Measurements from ENCODE around the gene PARP15. TPM values are rescaled to one million over a fixed set of nuclear protein-coding genes. Genes with fewer than 3 reads are reported as not detected.

PARP15 gene
- polyA plus RNA-seq, 1 donor (not counting 4 experiments of a cell fraction or from before 2014, with no cell fraction given) = 0.25 TPM

DNA sequence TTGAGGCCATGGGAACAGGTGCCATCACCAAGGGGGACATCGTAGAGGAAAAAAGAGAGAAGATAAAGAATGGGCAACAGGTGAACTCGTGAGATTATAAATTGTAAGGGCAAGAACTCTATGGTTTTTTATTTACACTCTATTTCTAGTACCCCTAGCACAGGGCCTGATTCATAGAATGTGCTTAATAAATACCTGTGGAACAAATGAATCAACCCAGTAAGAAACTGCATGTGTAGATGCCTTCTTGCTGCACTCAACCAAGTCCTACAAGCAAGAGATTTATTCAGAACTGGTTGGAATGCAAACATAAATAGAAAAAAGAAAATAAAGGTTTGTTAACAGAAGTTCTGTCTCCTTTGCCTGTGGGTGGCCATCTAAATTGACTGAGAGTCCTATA is 44.0 kb upstream of the PARP15 start:
- Histone ChIP-seq H3K4me1 (ENCODE audit: control insufficient read depth, extremely low read depth, insufficient read depth, low read length) (peaks cover 21% of the 10 kb centered on the region), H3K4me2 (ENCODE audit: control insufficient read depth, extremely low read depth, insufficient read depth, low read depth, low read length) (no peak overlapping the region), H3K9me1 (ENCODE audit: control insufficient read depth, extremely low read depth, insufficient read depth, low read length) (no peaks in the 10 kb centered on the region), H3K27ac (ENCODE audit: control insufficient read depth, insufficient read depth, low read length) (no peak overlapping the region), H4K20me1 (ENCODE audit: control insufficient read depth, extremely low read depth, insufficient read depth, low read length) (peaks cover 3% of the 10 kb centered on the region), H3K9me3 (ENCODE audit: control insufficient read depth, low read depth, low read length) (no peaks in the 10 kb centered on the region), H3K9ac (ENCODE audit: control insufficient read depth, extremely low read depth, insufficient read depth, low read length) (no peak overlapping the region), H3K4me3 (ENCODE audit: control insufficient read depth in 2 of 3, extremely low read depth in 1 of 3, insufficient read depth in 2 of 3, low read depth in 1 of 3, low read length in 3 of 3) (no peak overlapping the region), H3K79me2 (ENCODE audit: control insufficient read depth, insufficient read depth, low read length) (no peaks in the 10 kb centered on the region), H3K36me3 (ENCODE audit: control insufficient read depth in 2 of 2, extremely low read depth in 1 of 2, insufficient read depth in 2 of 2, low read length in 2 of 2) (peaks cover 10 to 19% of the 10 kb centered on the region in 2 experiments), H2AFZ (ENCODE audit: control insufficient read depth, low read length) (no peak overlapping the region), H3K27me3 (ENCODE audit: control insufficient read depth, extremely low read depth, insufficient read depth, low read length) (no peaks in the 10 kb centered on the region)
- TF ChIP-seq, protein P1, sequence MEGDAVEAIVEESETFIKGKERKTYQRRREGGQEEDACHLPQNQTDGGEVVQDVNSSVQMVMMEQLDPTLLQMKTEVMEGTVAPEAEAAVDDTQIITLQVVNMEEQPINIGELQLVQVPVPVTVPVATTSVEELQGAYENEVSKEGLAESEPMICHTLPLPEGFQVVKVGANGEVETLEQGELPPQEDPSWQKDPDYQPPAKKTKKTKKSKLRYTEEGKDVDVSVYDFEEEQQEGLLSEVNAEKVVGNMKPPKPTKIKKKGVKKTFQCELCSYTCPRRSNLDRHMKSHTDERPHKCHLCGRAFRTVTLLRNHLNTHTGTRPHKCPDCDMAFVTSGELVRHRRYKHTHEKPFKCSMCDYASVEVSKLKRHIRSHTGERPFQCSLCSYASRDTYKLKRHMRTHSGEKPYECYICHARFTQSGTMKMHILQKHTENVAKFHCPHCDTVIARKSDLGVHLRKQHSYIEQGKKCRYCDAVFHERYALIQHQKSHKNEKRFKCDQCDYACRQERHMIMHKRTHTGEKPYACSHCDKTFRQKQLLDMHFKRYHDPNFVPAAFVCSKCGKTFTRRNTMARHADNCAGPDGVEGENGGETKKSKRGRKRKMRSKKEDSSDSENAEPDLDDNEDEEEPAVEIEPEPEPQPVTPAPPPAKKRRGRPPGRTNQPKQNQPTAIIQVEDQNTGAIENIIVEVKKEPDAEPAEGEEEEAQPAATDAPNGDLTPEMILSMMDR (optimal IDR thresholded peaks at IDR 0.05 in 1 of 3, IDR thresholded peaks at IDR 0.05 in 1 of 3, conservative IDR thresholded peaks at IDR 0.05 in 1 of 3; ENCODE audit: extremely low read depth in 1 of 3, insufficient read depth in 2 of 3, low read length in 3 of 3) = no peak
- no peak for FAIRE-seq
- dilution Hi-C loops (cut with MboI; ENCODE audit: extremely low pct_ligation_motif_present, low sequenced_read_pairs) = no loop called here
- no peak for DNase-seq (ENCODE audit: low read depth, low spot score)

DNA sequence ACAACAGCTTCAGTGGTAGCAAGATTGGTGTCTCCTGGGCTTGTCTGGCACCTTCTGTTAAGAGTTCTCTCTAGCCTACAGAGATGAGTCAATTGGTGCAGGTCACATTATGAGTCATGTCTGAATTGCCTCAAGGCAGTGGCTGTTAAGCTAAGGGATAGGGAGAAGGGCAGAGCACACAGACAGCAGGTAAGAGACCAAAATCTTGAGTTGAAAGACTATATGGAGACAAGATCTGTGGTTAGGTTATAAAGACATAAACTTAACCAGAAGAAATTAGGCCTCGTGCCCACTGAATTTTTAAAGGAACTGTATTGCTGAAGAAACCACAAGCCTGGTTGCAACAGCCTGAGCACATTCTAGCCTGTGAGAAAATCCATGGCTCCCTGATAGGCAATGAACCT is 43.5 kb upstream of the PARP15 start:
- H3K27ac ChIP-seq (ENCODE audit: control insufficient read depth, insufficient read depth, low read length) = no peak overlapping the region
- H3K79me2 ChIP-seq (ENCODE audit: control insufficient read depth, insufficient read depth, low read length) = no peaks in the 10 kb centered on the region
- peak overlapping the region; percentile 6 for H3K4me2 ChIP-seq (ENCODE audit: control insufficient read depth, extremely low read depth, insufficient read depth, low read depth, low read length)
- no peak overlapping the region for H2AFZ ChIP-seq (ENCODE audit: control insufficient read depth, low read length)
- no peak overlapping the region for H3K9ac ChIP-seq (ENCODE audit: control insufficient read depth, extremely low read depth, insufficient read depth, low read length)
- H3K9me1 ChIP-seq (ENCODE audit: control insufficient read depth, extremely low read depth, insufficient read depth, low read length) = no peaks in the 10 kb centered on the region
- H3K9me3 ChIP-seq (ENCODE audit: control insufficient read depth, low read depth, low read length) = no peaks in the 10 kb centered on the region
- peaks cover 3% of the 10 kb centered on the region for H4K20me1 ChIP-seq (ENCODE audit: control insufficient read depth, extremely low read depth, insufficient read depth, low read length)
- peak; percentile 95 for DNase-seq (ENCODE audit: low read depth, low spot score)
- no peaks in the 10 kb centered on the region for H3K27me3 ChIP-seq (ENCODE audit: control insufficient read depth, extremely low read depth, insufficient read depth, low read length)
- peaks cover 10 to 19% of the 10 kb centered on the region in 2 experiments for H3K36me3 ChIP-seq (ENCODE audit: control insufficient read depth in 2 of 2, extremely low read depth in 1 of 2, insufficient read depth in 2 of 2, low read length in 2 of 2)
- TF ChIP-seq, protein P1 (optimal IDR thresholded peaks at IDR 0.05 in 1 of 3, IDR thresholded peaks at IDR 0.05 in 1 of 3, conservative IDR thresholded peaks at IDR 0.05 in 1 of 3; ENCODE audit: extremely low read depth in 1 of 3, insufficient read depth in 2 of 3, low read length in 3 of 3) = no peak
- TF ChIP-seq EZH2 (IDR thresholded peaks at IDR 0.05; ENCODE audit: low read length) = no peak
- no peak overlapping the region for H3K4me3 ChIP-seq (ENCODE audit: control insufficient read depth in 2 of 3, extremely low read depth in 1 of 3, insufficient read depth in 2 of 3, low read depth in 1 of 3, low read length in 3 of 3)
- H3K4me1 ChIP-seq (ENCODE audit: control insufficient read depth, extremely low read depth, insufficient read depth, low read length) = peaks cover 21% of the 10 kb centered on the region
- dilution Hi-C loops (cut with MboI; ENCODE audit: extremely low pct_ligation_motif_present, low sequenced_read_pairs) = no loop called here
- FAIRE-seq = peak; percentile 100

All from keratinocyte (primary cell).